GM23338 (cell line): Measurements from ENCODE around the gene ANO4. TPM values are rescaled to one million over a fixed set of nuclear protein-coding genes. Genes with fewer than 3 reads are reported as not detected.

Source experiments
- ATAC-seq: fragments of 200-7000 bp; cut with Tn5 transposase; 3 replicates; pipeline ENCODE4 v1.9.1; 2020
- DNase-seq: peaks from one replicate; pipeline ENCODE4 v3.0.0-alpha.2; 2015; ENCODE audit warnings: low spot score
- H2AFZ ChIP-seq: fragments of 200-600 bp; sonication (generic); 2 replicates; pipeline ENCODE4 v1.8.0; 2016; ENCODE audit warnings: antibody characterized with exemption, mild to moderate bottlenecking, moderate library complexity
- H3F3A ChIP-seq: fragments of 200-600 bp; sonication (generic); replicated peaks from 2 replicates; pipeline ENCODE4 v1.8.0; 2017; ENCODE audit warnings: antibody characterized with exemption, mixed run types, low read depth
- H3K27ac ChIP-seq: fragments of 200-600 bp; sonication (generic); 2 replicates; pipeline ENCODE4 v1.6.1; 2016; ENCODE audit warnings: low read depth
- H3K27me3 ChIP-seq: fragments of 200-600 bp; sonication (generic); 2 replicates; pipeline ENCODE4 v1.8.0; 2016; ENCODE audit warnings: mild to moderate bottlenecking, mixed run types, moderate library complexity; ENCODE audit not compliant: insufficient read depth
- H3K36me3 ChIP-seq: fragments of 200-600 bp; sonication (generic); 2 replicates; pipeline ENCODE4 v1.8.0; 2016; ENCODE audit warnings: mild to moderate bottlenecking; ENCODE audit not compliant: insufficient read depth
- H3K4me1 ChIP-seq: fragments of 200-600 bp; sonication (generic); 2 replicates; pipeline ENCODE4 v1.8.0; 2016; ENCODE audit warnings: mild to moderate bottlenecking, moderate library complexity; ENCODE audit not compliant: insufficient read depth
- H3K4me2 ChIP-seq: fragments of 200-600 bp; sonication (generic); 2 replicates; pipeline ENCODE4 v1.7.1; 2017; ENCODE audit warnings: mixed run types
- H3K4me3 ChIP-seq: fragments of 200-600 bp; sonication (generic); 2 replicates; pipeline ENCODE4 v1.6.1; 2016; ENCODE audit warnings: mixed run types
- H3K79me2 ChIP-seq: fragments of 200-600 bp; sonication (generic); replicated peaks from 2 replicates; pipeline ENCODE4 v1.8.0; 2017; ENCODE audit warnings: mild to moderate bottlenecking; ENCODE audit not compliant: insufficient read depth
- H3K9me2 ChIP-seq: fragments of 200-600 bp; sonication (generic); 2 replicates; pipeline ENCODE4 v1.8.0; 2017; ENCODE audit not compliant: insufficient read depth
- H4K20me1 ChIP-seq: fragments of 200-600 bp; sonication (generic); replicated peaks from 2 replicates; pipeline ENCODE4 v1.8.0; 2017; ENCODE audit warnings: mild to moderate bottlenecking; ENCODE audit not compliant: insufficient read depth
- H3K27ac Mint-ChIP-seq: 2 replicates; pipeline ENCODE4 v1.8.0; 2020; ENCODE audit warnings: inconsistent platforms, mild to moderate bottlenecking, moderate library complexity, mixed read lengths
- H3K27me3 Mint-ChIP-seq: 3 replicates; pipeline ENCODE4 v1.8.0; 2022; ENCODE audit warnings: low read depth, mild to moderate bottlenecking, moderate library complexity, mixed read lengths, inconsistent platforms; ENCODE audit not compliant: insufficient read depth, poor library complexity
- H3K36me3 Mint-ChIP-seq: 3 replicates; pipeline ENCODE4 v1.8.0; 2021; ENCODE audit warnings: low read depth, mild to moderate bottlenecking, inconsistent platforms, moderate library complexity, mixed read lengths
- H3K4me1 Mint-ChIP-seq: 3 replicates; pipeline ENCODE4 v1.8.0; 2020; ENCODE audit warnings: mild to moderate bottlenecking, inconsistent platforms, mixed read lengths
- H3K4me3 Mint-ChIP-seq: 3 replicates; pipeline ENCODE4 v1.8.0; 2021; ENCODE audit warnings: moderate library complexity, mild to moderate bottlenecking, inconsistent platforms, mixed read lengths
- H3K9me3 Mint-ChIP-seq: 3 replicates; pipeline ENCODE4 v1.8.0; 2020; ENCODE audit warnings: moderate library complexity, mild to moderate bottlenecking, inconsistent platforms, mixed read lengths
- CREB1 ChIP-seq: fragments of 250-450 bp; sonication (Bioruptor Pico); IDR thresholded peaks from 2 replicates; pipeline ENCODE4 v1.5.0; 2020; ENCODE audit warnings: low read depth, mild to moderate bottlenecking, moderate library complexity
- EZH2phosphoT487 ChIP-seq: fragments of 200-600 bp; sonication (generic); IDR thresholded peaks from one replicate; pipeline ENCODE4 v1.8.1; 2018; ENCODE audit warnings: antibody characterized with exemption; ENCODE audit not compliant: unreplicated experiment
- JUNB ChIP-seq: IDR thresholded peaks from one replicate; pipeline ENCODE4 v1.6.1; 2016; ENCODE audit warnings: antibody characterized with exemption; ENCODE audit not compliant: unreplicated experiment
- NANOG ChIP-seq: IDR thresholded peaks from 2 replicates; pipeline ENCODE4 v1.6.1; 2016; ENCODE audit warnings: antibody characterized with exemption, borderline replicate concordance
- POLR2AphosphoS5 ChIP-seq: IDR thresholded peaks from 2 replicates; pipeline ENCODE4 v1.6.1; 2016; ENCODE audit warnings: antibody characterized with exemption, low read depth
- ZNF114 ChIP-seq: fragments of 250-450 bp; sonication (Bioruptor Pico); IDR thresholded peaks from 2 replicates; pipeline ENCODE4 v1.5.0; 2020; ENCODE audit warnings: mild to moderate bottlenecking, moderate library complexity
- ZNF331 ChIP-seq: fragments of 250-450 bp; sonication (Bioruptor Pico); IDR thresholded peaks from 2 replicates; pipeline ENCODE4 v1.5.0; 2020; ENCODE audit warnings: low read depth, mild to moderate bottlenecking, moderate library complexity
- polyA plus RNA-seq: library from polyadenylated mRNA; unstranded; fragments of >200 nt; fragmentation: Nextera tagmentation; extraction: Ambion mirVana; gene quantifications from 2 replicates; pipeline ENCODE4 v1.2.1, GENCODE V29; 2016
- total RNA-seq: library from RNA; depleted of rRNA; stranded (reverse); fragments of >200 nt; shearing (Covaris generic); gene quantifications from 2 replicates; pipeline ENCODE4 v1.2.3, GENCODE V29; 2014
- TF ChIP-seq, protein P1 (sequence below), 2 experiments: fragments of 200-600 bp in 1 of 2; sonication (generic) in 1 of 2; conservative IDR thresholded peaks; 2 replicates each; pipeline versions ENCODE4 v1.5.1 to v1.6.1; 2016 to 2017; ENCODE audit warnings: antibody characterized with exemption in 2 of 2, low read depth in 2 of 2, mild to moderate bottlenecking in 2 of 2, moderate library complexity in 1 of 2
- TF ChIP-seq, protein P2 (sequence below): fragments of 250-450 bp; sonication (Bioruptor Pico); IDR thresholded peaks from 2 replicates; pipeline ENCODE4 v1.5.0; 2020; ENCODE audit warnings: mild to moderate bottlenecking, moderate library complexity
- TF ChIP-seq, protein P3 (sequence below): IDR thresholded peaks from one replicate; pipeline ENCODE4 v1.6.1; 2018; ENCODE audit warnings: antibody characterized with exemption; ENCODE audit not compliant: unreplicated experiment

Gene ANO4
- total and polyA plus RNA-seq, 2 experiments from 2014 or later = 1.7 to 8.7 TPM

DNA sequence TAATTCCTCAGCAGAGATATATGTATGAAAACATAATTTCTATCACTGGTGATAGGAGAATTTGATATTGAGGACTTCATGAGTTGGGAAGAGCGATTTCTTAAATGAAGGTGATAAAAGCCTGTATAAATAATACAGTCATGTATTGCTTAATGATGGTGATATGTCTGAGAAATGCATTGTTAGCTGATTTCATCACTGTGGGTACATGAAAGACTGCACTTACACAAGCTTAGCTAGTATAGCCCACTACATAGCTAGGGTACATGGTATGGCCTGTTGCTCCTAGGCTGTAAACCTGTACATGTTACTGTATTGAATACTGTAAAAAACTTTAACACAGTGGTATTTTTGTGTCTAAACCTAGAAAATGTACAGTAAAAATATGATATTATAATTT is 63.4 kb downstream of the ANO4 start:
- ATAC-seq = no peak

More for the DNA sequence above, 63.4 kb downstream of the ANO4 start:
- no peak for TF ChIP-seq NANOG
- TF ChIP-seq EZH2phosphoT487 = no peak
- TF ChIP-seq POLR2AphosphoS5 = no peak
- TF ChIP-seq ZNF331 (CRISPR knock-in tag) = no peak
- TF ChIP-seq, protein P1, sequence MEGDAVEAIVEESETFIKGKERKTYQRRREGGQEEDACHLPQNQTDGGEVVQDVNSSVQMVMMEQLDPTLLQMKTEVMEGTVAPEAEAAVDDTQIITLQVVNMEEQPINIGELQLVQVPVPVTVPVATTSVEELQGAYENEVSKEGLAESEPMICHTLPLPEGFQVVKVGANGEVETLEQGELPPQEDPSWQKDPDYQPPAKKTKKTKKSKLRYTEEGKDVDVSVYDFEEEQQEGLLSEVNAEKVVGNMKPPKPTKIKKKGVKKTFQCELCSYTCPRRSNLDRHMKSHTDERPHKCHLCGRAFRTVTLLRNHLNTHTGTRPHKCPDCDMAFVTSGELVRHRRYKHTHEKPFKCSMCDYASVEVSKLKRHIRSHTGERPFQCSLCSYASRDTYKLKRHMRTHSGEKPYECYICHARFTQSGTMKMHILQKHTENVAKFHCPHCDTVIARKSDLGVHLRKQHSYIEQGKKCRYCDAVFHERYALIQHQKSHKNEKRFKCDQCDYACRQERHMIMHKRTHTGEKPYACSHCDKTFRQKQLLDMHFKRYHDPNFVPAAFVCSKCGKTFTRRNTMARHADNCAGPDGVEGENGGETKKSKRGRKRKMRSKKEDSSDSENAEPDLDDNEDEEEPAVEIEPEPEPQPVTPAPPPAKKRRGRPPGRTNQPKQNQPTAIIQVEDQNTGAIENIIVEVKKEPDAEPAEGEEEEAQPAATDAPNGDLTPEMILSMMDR (conservative IDR thresholded peaks at IDR 0.05; ENCODE audit: low read depth in 2 of 2) = no peak
- TF ChIP-seq JUNB = no peak
- TF ChIP-seq ZNF114 (CRISPR knock-in tag) = no peak
- no peak for TF ChIP-seq CREB1
- TF ChIP-seq, protein P2, sequence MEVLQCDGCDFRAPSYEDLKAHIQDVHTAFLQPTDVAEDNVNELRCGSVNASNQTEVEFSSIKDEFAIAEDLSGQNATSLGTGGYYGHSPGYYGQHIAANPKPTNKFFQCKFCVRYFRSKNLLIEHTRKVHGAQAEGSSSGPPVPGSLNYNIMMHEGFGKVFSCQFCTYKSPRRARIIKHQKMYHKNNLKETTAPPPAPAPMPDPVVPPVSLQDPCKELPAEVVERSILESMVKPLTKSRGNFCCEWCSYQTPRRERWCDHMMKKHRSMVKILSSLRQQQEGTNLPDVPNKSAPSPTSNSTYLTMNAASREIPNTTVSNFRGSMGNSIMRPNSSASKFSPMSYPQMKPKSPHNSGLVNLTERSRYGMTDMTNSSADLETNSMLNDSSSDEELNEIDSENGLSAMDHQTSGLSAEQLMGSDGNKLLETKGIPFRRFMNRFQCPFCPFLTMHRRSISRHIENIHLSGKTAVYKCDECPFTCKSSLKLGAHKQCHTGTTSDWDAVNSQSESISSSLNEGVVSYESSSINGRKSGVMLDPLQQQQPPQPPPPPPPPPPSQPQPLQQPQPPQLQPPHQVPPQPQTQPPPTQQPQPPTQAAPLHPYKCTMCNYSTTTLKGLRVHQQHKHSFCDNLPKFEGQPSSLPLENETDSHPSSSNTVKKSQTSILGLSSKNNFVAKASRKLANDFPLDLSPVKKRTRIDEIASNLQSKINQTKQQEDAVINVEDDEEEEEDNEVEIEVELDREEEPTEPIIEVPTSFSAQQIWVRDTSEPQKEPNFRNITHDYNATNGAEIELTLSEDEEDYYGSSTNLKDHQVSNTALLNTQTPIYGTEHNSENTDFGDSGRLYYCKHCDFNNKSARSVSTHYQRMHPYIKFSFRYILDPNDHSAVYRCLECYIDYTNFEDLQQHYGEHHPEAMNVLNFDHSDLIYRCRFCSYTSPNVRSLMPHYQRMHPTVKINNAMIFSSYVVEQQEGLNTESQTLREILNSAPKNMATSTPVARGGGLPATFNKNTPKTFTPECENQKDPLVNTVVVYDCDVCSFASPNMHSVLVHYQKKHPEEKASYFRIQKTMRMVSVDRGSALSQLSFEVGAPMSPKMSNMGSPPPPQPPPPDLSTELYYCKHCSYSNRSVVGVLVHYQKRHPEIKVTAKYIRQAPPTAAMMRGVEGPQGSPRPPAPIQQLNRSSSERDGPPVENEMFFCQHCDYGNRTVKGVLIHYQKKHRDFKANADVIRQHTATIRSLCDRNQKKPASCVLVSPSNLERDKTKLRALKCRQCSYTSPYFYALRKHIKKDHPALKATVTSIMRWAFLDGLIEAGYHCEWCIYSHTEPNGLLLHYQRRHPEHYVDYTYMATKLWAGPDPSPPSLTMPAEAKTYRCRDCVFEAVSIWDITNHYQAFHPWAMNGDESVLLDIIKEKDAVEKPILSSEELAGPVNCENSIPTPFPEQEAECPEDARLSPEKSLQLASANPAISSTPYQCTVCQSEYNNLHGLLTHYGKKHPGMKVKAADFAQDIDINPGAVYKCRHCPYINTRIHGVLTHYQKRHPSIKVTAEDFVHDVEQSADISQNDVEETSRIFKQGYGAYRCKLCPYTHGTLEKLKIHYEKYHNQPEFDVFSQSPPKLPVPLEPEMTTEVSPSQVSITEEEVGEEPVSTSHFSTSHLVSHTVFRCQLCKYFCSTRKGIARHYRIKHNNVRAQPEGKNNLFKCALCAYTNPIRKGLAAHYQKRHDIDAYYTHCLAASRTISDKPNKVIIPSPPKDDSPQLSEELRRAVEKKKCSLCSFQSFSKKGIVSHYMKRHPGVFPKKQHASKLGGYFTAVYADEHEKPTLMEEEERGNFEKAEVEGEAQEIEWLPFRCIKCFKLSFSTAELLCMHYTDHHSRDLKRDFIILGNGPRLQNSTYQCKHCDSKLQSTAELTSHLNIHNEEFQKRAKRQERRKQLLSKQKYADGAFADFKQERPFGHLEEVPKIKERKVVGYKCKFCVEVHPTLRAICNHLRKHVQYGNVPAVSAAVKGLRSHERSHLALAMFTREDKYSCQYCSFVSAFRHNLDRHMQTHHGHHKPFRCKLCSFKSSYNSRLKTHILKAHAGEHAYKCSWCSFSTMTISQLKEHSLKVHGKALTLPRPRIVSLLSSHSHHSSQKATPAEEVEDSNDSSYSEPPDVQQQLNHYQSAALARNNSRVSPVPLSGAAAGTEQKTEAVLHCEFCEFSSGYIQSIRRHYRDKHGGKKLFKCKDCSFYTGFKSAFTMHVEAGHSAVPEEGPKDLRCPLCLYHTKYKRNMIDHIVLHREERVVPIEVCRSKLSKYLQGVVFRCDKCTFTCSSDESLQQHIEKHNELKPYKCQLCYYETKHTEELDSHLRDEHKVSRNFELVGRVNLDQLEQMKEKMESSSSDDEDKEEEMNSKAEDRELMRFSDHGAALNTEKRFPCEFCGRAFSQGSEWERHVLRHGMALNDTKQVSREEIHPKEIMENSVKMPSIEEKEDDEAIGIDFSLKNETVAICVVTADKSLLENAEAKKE (CRISPR knock-in tag) = no peak
- TF ChIP-seq, protein P3, sequence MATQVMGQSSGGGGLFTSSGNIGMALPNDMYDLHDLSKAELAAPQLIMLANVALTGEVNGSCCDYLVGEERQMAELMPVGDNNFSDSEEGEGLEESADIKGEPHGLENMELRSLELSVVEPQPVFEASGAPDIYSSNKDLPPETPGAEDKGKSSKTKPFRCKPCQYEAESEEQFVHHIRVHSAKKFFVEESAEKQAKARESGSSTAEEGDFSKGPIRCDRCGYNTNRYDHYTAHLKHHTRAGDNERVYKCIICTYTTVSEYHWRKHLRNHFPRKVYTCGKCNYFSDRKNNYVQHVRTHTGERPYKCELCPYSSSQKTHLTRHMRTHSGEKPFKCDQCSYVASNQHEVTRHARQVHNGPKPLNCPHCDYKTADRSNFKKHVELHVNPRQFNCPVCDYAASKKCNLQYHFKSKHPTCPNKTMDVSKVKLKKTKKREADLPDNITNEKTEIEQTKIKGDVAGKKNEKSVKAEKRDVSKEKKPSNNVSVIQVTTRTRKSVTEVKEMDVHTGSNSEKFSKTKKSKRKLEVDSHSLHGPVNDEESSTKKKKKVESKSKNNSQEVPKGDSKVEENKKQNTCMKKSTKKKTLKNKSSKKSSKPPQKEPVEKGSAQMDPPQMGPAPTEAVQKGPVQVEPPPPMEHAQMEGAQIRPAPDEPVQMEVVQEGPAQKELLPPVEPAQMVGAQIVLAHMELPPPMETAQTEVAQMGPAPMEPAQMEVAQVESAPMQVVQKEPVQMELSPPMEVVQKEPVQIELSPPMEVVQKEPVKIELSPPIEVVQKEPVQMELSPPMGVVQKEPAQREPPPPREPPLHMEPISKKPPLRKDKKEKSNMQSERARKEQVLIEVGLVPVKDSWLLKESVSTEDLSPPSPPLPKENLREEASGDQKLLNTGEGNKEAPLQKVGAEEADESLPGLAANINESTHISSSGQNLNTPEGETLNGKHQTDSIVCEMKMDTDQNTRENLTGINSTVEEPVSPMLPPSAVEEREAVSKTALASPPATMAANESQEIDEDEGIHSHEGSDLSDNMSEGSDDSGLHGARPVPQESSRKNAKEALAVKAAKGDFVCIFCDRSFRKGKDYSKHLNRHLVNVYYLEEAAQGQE = no peak
- Mint-ChIP-seq H3K4me3 (no peak overlapping the region), H3K27me3 (peaks cover 4% of the 10 kb centered on the region), H3K27ac (no peak overlapping the region), H3K4me1 (peaks cover 8% of the 10 kb centered on the region; the same call in 2 of the 3 replicates), H3K9me3 (no peaks in the 10 kb centered on the region), H3K36me3 (no peaks in the 10 kb centered on the region)
- H3K27me3 ChIP-seq = no peaks in the 10 kb centered on the region
- H3K36me3 ChIP-seq = no peaks in the 10 kb centered on the region
- no peaks in the 10 kb centered on the region for H4K20me1 ChIP-seq
- no peaks in the 10 kb centered on the region for H3K9me2 ChIP-seq
- H3K27ac ChIP-seq = no peak overlapping the region
- H2AFZ ChIP-seq = no peak overlapping the region
- no peaks in the 10 kb centered on the region for H3K79me2 ChIP-seq
- H3F3A ChIP-seq = no peaks in the 10 kb centered on the region
- no peak for DNase-seq
- 0 out of 2 replicates have a peak, but pooled peaks cover 4% of the 10 kb centered on the region for H3K4me1 ChIP-seq
- H3K4me3 ChIP-seq = no peak overlapping the region
- no peak overlapping the region for H3K4me2 ChIP-seq
